PC-9 (cell line): ENCODE results near the gene FNDC7. TPM values are rescaled to one million over a fixed set of nuclear protein-coding genes. Genes with fewer than 3 reads are reported as not detected.

Experiments used
- Bru-seq: library from RNA; stranded (reverse); fragments of 400-500 nt; gene quantifications from one replicate; lab custom pipeline; 2021; lab: Mats Ljungman, UMichigan
- BruChase-seq, 2 experiments: library from RNA; stranded (reverse); fragments of 400-500 nt; gene quantifications; one replicate each; lab custom pipeline; 2021; lab: Mats Ljungman, UMichigan
- BruUV-seq: library from RNA; stranded (reverse); fragments of 400-500 nt; replicated peaks from 2 replicates; lab custom pipeline; 2021; lab: Mats Ljungman, UMichigan
- CTCF ChIA-PET: fragments of 300-600 bp; sonication (Branson Sonifier 250); formaldehyde crosslinking; loops from one replicate; lab custom pipeline; 2022; ENCODE audit warnings: antibody characterized with exemption; lab: Charles Lee
- POLR2A ChIA-PET: fragments of 300-600 bp; sonication (Branson Sonifier 250); formaldehyde crosslinking; loops from one replicate; lab custom pipeline; 2022; ENCODE audit warnings: antibody characterized with exemption; ENCODE audit not compliant: unreplicated experiment; lab: Charles Lee
- DNase-seq, 2 experiments: peaks; one replicate each; pipeline versions ENCODE4 v3.0.0 to v3.0.0-alpha.2; 2015 to 2022; ENCODE audit warnings: mixed read lengths in 1 of 2
- H2AFZ ChIP-seq: fragments of 200-600 bp; sonication (generic); 2 replicates; pipeline ENCODE4 v1.8.1; 2017; ENCODE audit warnings: antibody characterized with exemption
- H3F3A ChIP-seq: fragments of 200-600 bp; sonication (generic); 2 replicates; pipeline ENCODE4 v1.8.1; 2017; ENCODE audit warnings: antibody characterized with exemption, mild to moderate bottlenecking, low read depth; ENCODE audit not compliant: insufficient read depth
- H3K27ac ChIP-seq: fragments of 200-600 bp; sonication (generic); 2 replicates; pipeline ENCODE4 v1.6.1; 2016; ENCODE audit warnings: mixed run types
- H3K27me3 ChIP-seq: fragments of 200-600 bp; sonication (generic); 2 replicates; pipeline ENCODE4 v1.6.1; 2016; ENCODE audit warnings: low read depth, mixed run types; ENCODE audit not compliant: insufficient read depth
- H3K36me3 ChIP-seq: fragments of 200-600 bp; sonication (generic); 2 replicates; pipeline ENCODE4 v1.6.1; 2016; ENCODE audit warnings: low read depth, mixed run types
- H3K4me1 ChIP-seq: fragments of 200-600 bp; sonication (generic); replicated peaks from 2 replicates; pipeline ENCODE4 v1.6.1; 2016; ENCODE audit warnings: mixed run types; ENCODE audit not compliant: insufficient read depth
- H3K4me2 ChIP-seq: fragments of 200-600 bp; sonication (generic); 2 replicates; pipeline ENCODE4 v1.6.1; 2017; ENCODE audit warnings: mixed run types
- H3K4me3 ChIP-seq: fragments of 200-600 bp; sonication (generic); 2 replicates; pipeline ENCODE4 v1.6.1; 2016; ENCODE audit warnings: mixed run types
- H3K79me2 ChIP-seq: fragments of 200-600 bp; sonication (generic); 2 replicates; pipeline ENCODE4 v1.6.1; 2017; ENCODE audit warnings: low read depth, mixed run types
- H3K9me2 ChIP-seq: fragments of 200-600 bp; sonication (generic); 2 replicates; pipeline ENCODE4 v1.8.1; 2017; ENCODE audit warnings: mild to moderate bottlenecking; ENCODE audit not compliant: insufficient read depth
- H3K9me3 ChIP-seq: fragments of 200-600 bp; sonication (generic); 2 replicates; pipeline ENCODE4 v1.8.1; 2016; ENCODE audit warnings: low read depth; ENCODE audit not compliant: insufficient read depth
- H4K20me1 ChIP-seq: fragments of 200-600 bp; sonication (generic); 2 replicates; pipeline ENCODE4 v1.8.1; 2017; ENCODE audit not compliant: insufficient read depth
- CTCF ChIP-seq: fragments of 200-600 bp; sonication (generic); conservative IDR thresholded peaks from 2 replicates; pipeline ENCODE4 v1.6.1; 2017; ENCODE audit warnings: mixed run types, antibody characterized with exemption, mild to moderate bottlenecking, moderate library complexity
- EZH2 ChIP-seq: fragments of 200-600 bp; sonication (generic); IDR thresholded peaks from 2 replicates; pipeline ENCODE4 v1.8.0; 2017; ENCODE audit warnings: antibody characterized with exemption, low read depth
- intact Hi-C: fragments of 100-400 bp; cut with micrococcal nuclease; formaldehyde crosslinking; loops from one replicate; pipeline ENCODE4 v1.10.0; 2022; ENCODE audit not compliant: unreplicated experiment
- long read RNA-seq: library from polyadenylated mRNA; stranded (forward); transcript quantifications from one replicate; pipeline ENCODE4 v2.0.0, GENCODE V29; 2022
- total RNA-seq: library from RNA; stranded (reverse); gene quantifications from 2 replicates; pipeline ENCODE4 v1.2.3, GENCODE V29; 2021

Gene FNDC7
- total RNA-seq = 0.20 TPM in 1 of 2 replicates, not detected in the other
- percentile 21 among the genes with signal in this experiment for Bru-seq, nascent RNA
- BruChase-seq, experiment 1, labeled RNA remaining after a 2-hour chase = percentile 28 among the genes with signal in this experiment
- percentile 35 among the genes with signal in this experiment for BruChase-seq, experiment 2, labeled RNA remaining after a 6-hour chase
- long read RNA-seq = 0 reads

DNA sequence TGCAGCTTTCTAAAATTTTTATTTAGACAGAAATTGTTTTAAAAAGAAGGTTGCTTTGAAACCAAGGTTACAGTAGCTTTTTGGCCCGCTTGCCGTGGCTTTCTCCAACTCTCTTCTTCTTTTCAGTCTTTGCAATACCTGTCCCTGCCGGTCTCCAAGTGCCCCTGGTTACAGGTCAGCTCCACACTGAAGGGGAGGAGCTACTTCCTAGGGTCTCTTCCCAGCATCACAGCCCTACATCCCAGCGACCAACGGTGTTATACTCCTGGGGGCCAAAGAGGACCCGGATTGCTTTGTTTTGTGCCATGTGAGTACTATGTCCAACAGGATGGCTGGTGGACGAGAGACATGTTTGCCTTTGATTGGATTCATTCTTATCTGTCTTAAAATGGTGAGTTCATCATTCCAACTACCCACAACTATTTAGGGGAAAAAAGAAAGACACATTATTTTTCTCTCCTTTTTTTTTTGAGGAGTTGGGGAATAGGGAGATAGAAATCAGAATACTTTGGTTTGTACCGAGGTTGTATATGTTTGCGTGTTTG lies at the start of gene FNDC7:
Gene FNDC7 (plus strand): TSS at position 303 of the 545 bp plus-strand sequence. CDS start 26 bp downstream, at position 329.
- intact Hi-C loops = no loop called here
- Histone ChIP-seq H3K4me3 (no peak within 1 kb of the TSS), H3K36me3 (no peaks in the 10 kb centered on the region), H3K27me3 (no peaks in the 10 kb centered on the region), H3K27ac (no peak within 1 kb of the TSS), H2AFZ (no peak within 1 kb of the TSS), H4K20me1 (no peaks in the 10 kb centered on the region), H3K9me3 (no peaks in the 10 kb centered on the region), H3K4me2 (no peak within 1 kb of the TSS), H3K79me2 (no peaks in the 10 kb centered on the region), H3K4me1 (no peaks in the 10 kb centered on the region), H3K9me2 (no peaks in the 10 kb centered on the region), H3F3A (no peaks in the 10 kb centered on the region)
- BruUV-seq = no TSS peak
- no peak for DNase-seq
- TF ChIP-seq CTCF (no peak), EZH2 (no peak)
- CTCF ChIA-PET = no interaction called here
- POLR2A ChIA-PET = no interaction called here

GRCh38 chr1:108663074-108663473 lies 49.6 kb upstream of the FNDC7 start:
- no peaks in the 10 kb centered on the region for H3K27me3 ChIP-seq
- H3K4me1 ChIP-seq = peaks cover 13% of the 10 kb centered on the region
- no peaks in the 10 kb centered on the region for H3K36me3 ChIP-seq
- no peak overlapping the region for H2AFZ ChIP-seq
- no peaks in the 10 kb centered on the region for H3K9me3 ChIP-seq
- POLR2A ChIA-PET = interaction anchor here (0.7 kb wide), 1 partner anchor 222 kb away, joined by 4 read pairs; no protein-coding TSS in a partner anchor
- no peaks in the 10 kb centered on the region for H3K9me2 ChIP-seq
- H3K4me3 ChIP-seq = no peak overlapping the region
- intact Hi-C loops = no loop called here
- CTCF ChIA-PET = no interaction called here
- TF ChIP-seq CTCF = no peak
- TF ChIP-seq EZH2 = no peak
- H4K20me1 ChIP-seq = no peaks in the 10 kb centered on the region
- no peak overlapping the region; the same call in 1 of the 2 replicates for H3K4me2 ChIP-seq
- no peak overlapping the region for H3K27ac ChIP-seq
- no TSS peak for BruUV-seq
- peaks cover 13% of the 10 kb centered on the region; the same call in 1 of the 2 replicates for H3K79me2 ChIP-seq
- no peak for DNase-seq
- peaks cover 18% of the 10 kb centered on the region; the same call in 1 of the 2 replicates for H3F3A ChIP-seq

DNA sequence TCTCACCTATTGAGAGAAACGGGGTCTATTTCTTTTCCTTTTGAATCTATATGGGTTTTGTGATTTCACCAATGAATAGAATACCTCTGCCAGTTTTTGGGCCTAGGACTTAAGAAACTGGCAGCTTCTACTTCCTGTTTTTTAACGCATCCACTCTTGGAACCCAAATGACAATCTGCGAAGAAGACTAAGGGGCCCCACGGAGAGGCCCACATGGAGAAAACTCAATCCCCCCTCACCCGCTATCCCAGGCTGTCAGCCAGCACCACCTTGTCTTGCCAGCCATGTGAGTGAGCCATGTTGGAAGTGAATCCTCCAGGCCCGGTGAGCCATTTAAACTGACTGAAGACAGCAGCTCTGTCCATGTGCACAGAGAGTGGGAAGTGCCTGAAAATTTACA lies 48.2 kb upstream of the FNDC7 start:
- Histone ChIP-seq H3K27me3 (no peaks in the 10 kb centered on the region), H3K4me3 (no peak overlapping the region), H3K9me3 (no peaks in the 10 kb centered on the region), H3K79me2 (peaks cover 13% of the 10 kb centered on the region; the same call in 1 of the 2 replicates), H3K9me2 (no peaks in the 10 kb centered on the region), H4K20me1 (no peaks in the 10 kb centered on the region), H3K36me3 (no peaks in the 10 kb centered on the region), H2AFZ (no peak overlapping the region), H3K4me1 (peaks cover 22% of the 10 kb centered on the region), H3F3A (peaks cover 18% of the 10 kb centered on the region; the same call in 1 of the 2 replicates), H3K4me2 (no peak overlapping the region), H3K27ac (no peak overlapping the region)
- intact Hi-C loops = no loop called here
- ChIA-PET CTCF (no interaction called here), POLR2A (interaction anchor here (0.6 kb wide), 1 partner anchor 21 kb away, joined by 3 read pairs; no protein-coding TSS in a partner anchor)
- no peak for TF ChIP-seq EZH2
- TF ChIP-seq CTCF = no peak
- no peak for DNase-seq
- BruUV-seq = no TSS peak
